HepG2 (cell line): ENCODE data around the gene TM9SF2. TPM values are rescaled to one million over a fixed set of nuclear protein-coding genes. Genes with fewer than 3 reads are reported as not detected.

Experiments
- ATAC-seq: fragments of 200-7000 bp; cut with Tn5 transposase; 3 replicates; pipeline ENCODE4 v1.9.1; 2020; ENCODE audit warnings: mild to moderate bottlenecking, moderate library complexity
- BruUV-seq: library from RNA; stranded (reverse); fragments of 400-500 nt; replicated peaks from 2 replicates; lab custom pipeline; 2021; lab: Mats Ljungman, UMichigan
- CTCF ChIA-PET: fragments of 300-600 bp; formaldehyde crosslinking; extraction: SDS; loops from one replicate; lab custom pipeline; 2021; ENCODE audit warnings: low total read pairs, inconsistent platforms, low intra/inter-chr PET ratio; lab: Yijun Ruan, JAX
- POLR2A ChIA-PET: fragments of 350-600 bp; sonication (Branson Sonifier 250); formaldehyde crosslinking; loops from one replicate; lab custom pipeline; 2020; ENCODE audit warnings: antibody characterized with exemption, inconsistent platforms; lab: Yijun Ruan, JAX
- DNase-seq: peaks from one replicate; pipeline ENCODE4 v3.0.0-alpha.2; 2015; ENCODE audit warnings: low spot score
- FAIRE-seq: peaks from 3 replicates; lab custom pipeline; 2011; peaks lifted over from hg19 to GRCh38; lab: Jason Lieb, UNC
- H2AFZ ChIP-seq: one replicate; pipeline ENCODE4 v1.6.1; 2011; ENCODE audit warnings: low read length, inconsistent platforms
- H3K27ac ChIP-seq: fragments of 300-600 bp; 3 replicates; pipeline ENCODE4 v1.8.0; 2011; ENCODE audit warnings: mixed run types, mild to moderate bottlenecking, mixed read lengths, low read length, inconsistent platforms; ENCODE audit not compliant: insufficient read depth; ENCODE audit errors: extremely low read length
- H3K27me3 ChIP-seq, 2 experiments: fragments of 200-600 bp in 1 of 2; 2 replicates in 1 of 2; 3 replicates in 1 of 2; pipeline versions ENCODE4 v1.6.0 to v1.8.0; 2011; ENCODE audit warnings: low read length in 2 of 2, mild to moderate bottlenecking in 2 of 2, moderate library complexity in 2 of 2, inconsistent platforms in 1 of 2; ENCODE audit not compliant: insufficient read depth in 2 of 2, control insufficient read depth in 1 of 2
- H3K36me3 ChIP-seq, 2 experiments: fragments of 200-600 bp in 1 of 2; replicated peaks in 1 of 2; 2 replicates in 1 of 2; 3 replicates in 1 of 2; pipeline versions ENCODE4 v1.5.1 to v1.8.0; 2011; ENCODE audit warnings: low read length in 2 of 2, inconsistent platforms in 1 of 2; ENCODE audit not compliant: insufficient read depth in 2 of 2, control insufficient read depth in 1 of 2
- H3K4me1 ChIP-seq: 2 replicates; pipeline ENCODE4 v1.5.1; 2012; ENCODE audit warnings: low read length, inconsistent platforms; ENCODE audit not compliant: insufficient read depth
- H3K4me2 ChIP-seq: 2 replicates; pipeline ENCODE4 v1.6.0; 2011; ENCODE audit warnings: low read depth, low read length, inconsistent platforms
- H3K4me3 ChIP-seq, 3 experiments: fragments of 200-600 bp in 1 of 3; sonication (generic), shearing (Covaris generic) in 1 of 3; replicated peaks in 1 of 3; 2 replicates each; pipeline ENCODE4 v1.5.1; 2011 to 2016; ENCODE audit warnings: low read length in 3 of 3, inconsistent platforms in 2 of 3, low read depth in 2 of 3, mild to moderate bottlenecking in 2 of 3, control low read depth in 1 of 3, mixed read lengths in 1 of 3; ENCODE audit not compliant: insufficient read depth in 1 of 3
- H3K79me2 ChIP-seq: one replicate; pipeline ENCODE4 v1.6.1; 2011; ENCODE audit warnings: low read length, inconsistent platforms; ENCODE audit not compliant: insufficient read depth
- H3K9ac ChIP-seq: 2 replicates; pipeline ENCODE4 v1.6.0; 2011; ENCODE audit warnings: mild to moderate bottlenecking, low read depth, low read length, inconsistent platforms; ENCODE audit not compliant: insufficient read depth
- H3K9me3 ChIP-seq: 2 replicates; pipeline ENCODE4 v1.5.1; 2012; ENCODE audit warnings: mild to moderate bottlenecking, low read length
- H4K20me1 ChIP-seq: 2 replicates; pipeline ENCODE4 v1.6.0; 2011; ENCODE audit warnings: inconsistent platforms, mild to moderate bottlenecking, low read length, moderate library complexity; ENCODE audit not compliant: insufficient read depth
- CEBPG ChIP-seq: IDR thresholded peaks from 2 replicates; pipeline ENCODE4 v1.6.1; 2016
- DPF2 ChIP-seq: sonication (generic); formaldehyde crosslinking; IDR thresholded peaks from 2 replicates; pipeline ENCODE4 v1.4.0; 2020; ENCODE audit warnings: mild to moderate bottlenecking, low read depth, missing genetic modification reagents, borderline replicate concordance
- FLYWCH1 ChIP-seq: sonication (generic); formaldehyde crosslinking; IDR thresholded peaks from 2 replicates; pipeline ENCODE4 v1.8.1; 2023; ENCODE audit warnings: mild to moderate bottlenecking, missing genetic modification reagents
- HMGXB3 ChIP-seq: sonication (generic); formaldehyde crosslinking; IDR thresholded peaks from 2 replicates; pipeline ENCODE4 v1.4.0; 2020; ENCODE audit warnings: missing genetic modification reagents, borderline replicate concordance
- MTF2 ChIP-seq: sonication (generic); formaldehyde crosslinking; IDR thresholded peaks from 2 replicates; pipeline ENCODE4 v1.5.0; 2020; ENCODE audit warnings: missing genetic modification reagents, borderline replicate concordance
- PHB2 ChIP-seq: fragments of 450-650 bp; IDR thresholded peaks from 2 replicates; pipeline ENCODE4 v1.6.1; 2018; ENCODE audit not compliant: partially characterized antibody
- RARA ChIP-seq: IDR thresholded peaks from 2 replicates; pipeline ENCODE4 v1.6.1; 2016; ENCODE audit warnings: missing genetic modification reagents, missing compliant biosample characterization
- SAFB2 ChIP-seq: sonication (generic); formaldehyde crosslinking; IDR thresholded peaks from 2 replicates; pipeline ENCODE4 v1.5.1; 2020; ENCODE audit warnings: missing genetic modification reagents, low read depth, mild to moderate bottlenecking, borderline replicate concordance
- ZBTB2 ChIP-seq: sonication (generic); formaldehyde crosslinking; IDR thresholded peaks from 2 replicates; pipeline ENCODE4 v1.8.0; 2022; ENCODE audit warnings: low read depth, missing genetic modification reagents
- ZBTB42 ChIP-seq: sonication (generic); formaldehyde crosslinking; IDR thresholded peaks from 2 replicates; pipeline ENCODE4 v1.5.0; 2020; ENCODE audit warnings: mild to moderate bottlenecking, missing genetic modification reagents
- ZNF124 ChIP-seq: sonication (generic); formaldehyde crosslinking; IDR thresholded peaks from 2 replicates; pipeline ENCODE4 v1.4.0; 2020; ENCODE audit warnings: missing genetic modification reagents
- ZNF138 ChIP-seq: sonication (generic); formaldehyde crosslinking; IDR thresholded peaks from 2 replicates; pipeline ENCODE4 v1.5.0; 2020; ENCODE audit warnings: mild to moderate bottlenecking, low read depth, missing genetic modification reagents
- ZNF30 ChIP-seq: sonication (generic); formaldehyde crosslinking; IDR thresholded peaks from 2 replicates; pipeline ENCODE4 v1.5.0; 2020; ENCODE audit warnings: mild to moderate bottlenecking, missing genetic modification reagents
- ZNF432 ChIP-seq: sonication (generic); formaldehyde crosslinking; IDR thresholded peaks from 2 replicates; pipeline ENCODE4 v1.5.0; 2020; ENCODE audit warnings: missing genetic modification reagents, mild to moderate bottlenecking, borderline replicate concordance
- ZNF652 ChIP-seq: IDR thresholded peaks from 2 replicates; pipeline ENCODE4 v1.6.1; 2016; ENCODE audit warnings: low read depth, borderline replicate concordance
- ZNF737 ChIP-seq: sonication (generic); formaldehyde crosslinking; IDR thresholded peaks from 2 replicates; pipeline ENCODE4 v1.5.0; 2020; ENCODE audit warnings: missing genetic modification reagents, mild to moderate bottlenecking, borderline replicate concordance
- ZNF770 ChIP-seq: sonication (generic); formaldehyde crosslinking; IDR thresholded peaks from 2 replicates; pipeline ENCODE4 v1.5.0; 2020; ENCODE audit warnings: mild to moderate bottlenecking, missing genetic modification reagents
- ZNF841 ChIP-seq: sonication (generic); formaldehyde crosslinking; IDR thresholded peaks from 2 replicates; pipeline ENCODE4 v1.8.1; 2023; ENCODE audit warnings: missing genetic modification reagents, borderline replicate concordance
- whole genome bisulfite sequencing: methylation state at CpG from one replicate; pipeline ENCODE4 v1.1.6; 2017; ENCODE audit warnings: low lambda C conversion rate; 5-methylcytosine and 5-hydroxymethylcytosine counted together
- in situ Hi-C: cut with HindIII; loops from 2 replicates; pipeline ENCODE4 v1.10.0; 2017; ENCODE audit warnings: low pct_unique_long_range_greater_than_20kb; ENCODE audit not compliant: extremely low pct_ligation_motif_present
- intact Hi-C: fragments of 100-400 bp; cut with micrococcal nuclease; formaldehyde crosslinking; loops from one replicate; pipeline ENCODE4 v1.10.0; 2022; ENCODE audit not compliant: unreplicated experiment
- polyA plus RNA-seq, 8 experiments: library from polyadenylated mRNA; depleted of rRNA in 3 of 8; stranded (reverse) in 7 of 8; unstranded in 1 of 8; fragments of >200 nt; fragmentation: Illumina TruSeq in 4 of 8; extraction: Trizol in 4 of 8; gene quantifications; 2 replicates each; pipeline versions ENCODE4 v1.2.1 to v1.2.3, GENCODE V29; 2011 to 2016; ENCODE audit warnings: low read depth in 4 of 8, missing spikeins in 1 of 8, mixed read lengths in 1 of 8; ENCODE audit not compliant: insufficient read depth in 1 of 8
- total RNA-seq, 5 experiments: library from RNA; depleted of rRNA; stranded (reverse); fragments of >200 nt; fragmentation: Illumina TruSeq; extraction: Trizol; gene quantifications; 2 replicates each; pipeline ENCODE4 v1.2.3, GENCODE V29; 2016; ENCODE audit warnings: low read depth in 1 of 5

The TM9SF2 gene
- total and polyA plus RNA-seq, 2 of the 13 experiments (the other 11 are each of a cell fraction or from before 2014, with no cell fraction given), result 94.1 to 123 TPM

GRCh38 chr13:99589575-99589974 lies 88.3 kb downstream of the TM9SF2 start:
- CTCF ChIA-PET, result no interaction called here
- H3K27ac ChIP-seq, result no peak overlapping the region
- DNase-seq (no peak), FAIRE-seq (no peak)
- POLR2A ChIA-PET, result no interaction called here
- no peak overlapping the region for H3K4me3 ChIP-seq
- H3K9ac ChIP-seq, result no peak overlapping the region
- H3K4me1 ChIP-seq, result no peaks in the 10 kb centered on the region
- no peak for TF ChIP-seq ZNF841
- no peak for TF ChIP-seq ZNF432 (CRISPR knock-in tag)
- no peak for TF ChIP-seq FLYWCH1 (CRISPR knock-in tag)
- TF ChIP-seq DPF2, result no peak
- no peak for TF ChIP-seq ZNF124 (CRISPR knock-in tag)
- no peak for TF ChIP-seq ZBTB2 (CRISPR knock-in tag)
- TF ChIP-seq ZNF652 (CRISPR knock-in tag), result no peak
- TF ChIP-seq PHB2, result no peak
- no peak for TF ChIP-seq CEBPG (CRISPR knock-in tag)
- no peak for TF ChIP-seq ZBTB42 (CRISPR knock-in tag)
- TF ChIP-seq ZNF737, result no peak
- no peak for TF ChIP-seq SAFB2 (CRISPR knock-in tag)
- TF ChIP-seq HMGXB3, result no peak
- no peak for TF ChIP-seq ZNF770 (CRISPR knock-in tag)
- no peak for TF ChIP-seq MTF2 (CRISPR knock-in tag)
- no peak for TF ChIP-seq ZNF138 (CRISPR knock-in tag)
- TF ChIP-seq ZNF30 (CRISPR knock-in tag), result no peak
- TF ChIP-seq RARA (CRISPR knock-in tag), result no peak
- TF ChIP-seq, all 625 proteins: peak for 0
- ATAC-seq, result no peak
- intact Hi-C loops (no loop called here), in situ Hi-C loops (no loop called here)
- no TSS peak for BruUV-seq
- Histone ChIP-seq H4K20me1 (no peaks in the 10 kb centered on the region), H3K36me3 (no peaks in the 10 kb centered on the region), H2AFZ (no peak overlapping the region), H3K27me3 (no peaks in the 10 kb centered on the region), H3K79me2 (no peaks in the 10 kb centered on the region), H3K4me2 (no peak overlapping the region), H3K9me3 (no peaks in the 10 kb centered on the region)
- WGBS, result 63% methylated on average over 6 of the region's 6 CpGs
